ENCODE data around the gene MAP2K6. TPM values are rescaled to one million over a fixed set of nuclear protein-coding genes. Genes with fewer than 3 reads are reported as not detected.
A peak's percentile ranks its signal among the peaks of the same experiment; 100 is the strongest.

The MAP2K6 gene
- total RNA-seq, 1 donor from 2014 or later, result 101 TPM

DNA sequence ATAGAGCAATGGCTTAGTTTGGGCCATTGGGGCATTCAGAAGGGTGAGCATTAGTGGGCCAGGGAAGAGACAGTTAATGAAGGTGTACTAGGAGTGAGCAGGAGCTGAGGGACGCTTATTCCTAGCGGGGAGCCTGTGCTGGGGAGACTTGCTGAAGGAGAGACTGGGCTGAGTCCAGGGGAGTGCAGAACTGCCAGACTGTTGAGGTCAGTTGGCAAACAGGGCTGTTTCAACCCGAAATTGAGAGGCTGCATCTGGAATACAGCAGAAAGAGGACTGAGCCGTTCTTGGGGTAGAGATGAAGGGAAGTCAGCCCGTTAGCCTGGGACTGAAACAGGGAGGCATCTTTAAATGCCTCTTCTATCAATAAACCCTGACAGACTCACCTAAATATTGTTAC, 33.2 kb downstream of the MAP2K6 start:
- H3K27me3 ChIP-seq, result no peaks in the 10 kb centered on the region
- Mint-ChIP-seq H3K27me3 (ENCODE audit: insufficient read depth, low read depth) (peaks cover 4% of the 10 kb centered on the region), H3K27ac (peak overlapping the region; percentile 23), H3K4me1 (peaks cover 37% of the 10 kb centered on the region), H3K36me3 (peaks cover 2% of the 10 kb centered on the region), H3K9me3 (peaks cover 7% of the 10 kb centered on the region), H3K4me3 (peak overlapping the region; percentile 25)
- DNase-seq (ENCODE audit: low spot score), result no peak
- H3K79me2 ChIP-seq (ENCODE audit: low read depth), result peaks cover 92% of the 10 kb centered on the region
- peaks cover 98% of the 10 kb centered on the region for H4K20me1 ChIP-seq (ENCODE audit: low read depth)
- peaks cover 43% of the 10 kb centered on the region for H3F3A ChIP-seq (ENCODE audit: low read depth)
- no peak for TF ChIP-seq EZH2phosphoT487 (IDR thresholded peaks at IDR 0.05)
- TF ChIP-seq, protein P1, sequence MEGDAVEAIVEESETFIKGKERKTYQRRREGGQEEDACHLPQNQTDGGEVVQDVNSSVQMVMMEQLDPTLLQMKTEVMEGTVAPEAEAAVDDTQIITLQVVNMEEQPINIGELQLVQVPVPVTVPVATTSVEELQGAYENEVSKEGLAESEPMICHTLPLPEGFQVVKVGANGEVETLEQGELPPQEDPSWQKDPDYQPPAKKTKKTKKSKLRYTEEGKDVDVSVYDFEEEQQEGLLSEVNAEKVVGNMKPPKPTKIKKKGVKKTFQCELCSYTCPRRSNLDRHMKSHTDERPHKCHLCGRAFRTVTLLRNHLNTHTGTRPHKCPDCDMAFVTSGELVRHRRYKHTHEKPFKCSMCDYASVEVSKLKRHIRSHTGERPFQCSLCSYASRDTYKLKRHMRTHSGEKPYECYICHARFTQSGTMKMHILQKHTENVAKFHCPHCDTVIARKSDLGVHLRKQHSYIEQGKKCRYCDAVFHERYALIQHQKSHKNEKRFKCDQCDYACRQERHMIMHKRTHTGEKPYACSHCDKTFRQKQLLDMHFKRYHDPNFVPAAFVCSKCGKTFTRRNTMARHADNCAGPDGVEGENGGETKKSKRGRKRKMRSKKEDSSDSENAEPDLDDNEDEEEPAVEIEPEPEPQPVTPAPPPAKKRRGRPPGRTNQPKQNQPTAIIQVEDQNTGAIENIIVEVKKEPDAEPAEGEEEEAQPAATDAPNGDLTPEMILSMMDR (IDR thresholded peaks at IDR 0.05), result no peak
- TF ChIP-seq EZH2 (IDR thresholded peaks at IDR 0.05), result no peak
- H3K9ac ChIP-seq, result no peak overlapping the region
- H3K4me3 ChIP-seq, result no peak overlapping the region
- H3K36me3 ChIP-seq, result no peaks in the 10 kb centered on the region
- no peaks in the 10 kb centered on the region for H3K9me3 ChIP-seq (ENCODE audit: low read depth)
- H2AFZ ChIP-seq (replicated peaks), result no peak overlapping the region
- peaks cover 65% of the 10 kb centered on the region for H3K4me1 ChIP-seq
- peak overlapping the region; percentile 71 for H3K4me2 ChIP-seq
- no peak overlapping the region for H3K27ac ChIP-seq

DNA sequence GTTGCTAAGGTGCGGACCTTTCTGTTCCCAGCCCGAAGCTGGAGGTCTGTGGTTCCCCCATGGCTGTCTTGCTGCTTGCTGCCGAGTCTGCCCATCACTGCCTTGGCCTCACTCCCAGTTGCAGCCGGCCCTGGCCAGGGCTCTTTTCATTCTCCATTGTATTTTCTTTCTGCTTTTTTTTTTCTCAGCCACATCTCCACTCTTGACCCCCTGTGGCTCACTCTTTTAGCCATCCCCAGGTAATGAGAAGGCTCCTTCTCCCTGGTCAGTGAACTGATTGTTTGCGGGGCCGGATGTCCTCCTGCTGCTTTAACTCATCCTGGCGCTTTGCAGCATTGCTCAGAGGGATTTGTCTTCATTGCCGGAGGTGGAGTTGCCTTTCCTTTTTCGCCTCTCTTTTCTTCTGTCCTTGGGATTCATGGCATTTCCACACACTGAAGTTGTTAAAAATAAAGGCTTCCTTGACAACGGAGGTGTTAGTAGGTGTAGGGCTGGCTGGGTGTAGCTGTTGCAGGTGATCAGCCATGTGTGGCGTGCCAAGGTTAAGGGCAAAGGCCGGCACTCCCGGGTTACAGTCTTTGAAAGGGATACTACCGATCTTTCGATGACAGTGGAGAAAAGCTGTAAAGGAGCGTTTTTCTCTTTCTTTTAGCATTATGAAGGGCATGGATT, 34.1 kb downstream of the MAP2K6 start:
- Mint-ChIP-seq H3K36me3 (peaks cover 2% of the 10 kb centered on the region), H3K4me1 (peaks cover 39% of the 10 kb centered on the region), H3K9me3 (peaks cover 7% of the 10 kb centered on the region), H3K27ac (peak overlapping the region; percentile 97), H3K27me3 (ENCODE audit: insufficient read depth, low read depth) (peaks cover 4% of the 10 kb centered on the region), H3K4me3 (peak overlapping the region; percentile 82)
- no peak overlapping the region for H2AFZ ChIP-seq (replicated peaks)
- H3K27ac ChIP-seq, result peak overlapping the region; percentile 27
- DNase-seq (ENCODE audit: low spot score), result peak; percentile 88
- H4K20me1 ChIP-seq (ENCODE audit: low read depth), result peaks cover 98% of the 10 kb centered on the region
- peaks cover 59% of the 10 kb centered on the region for H3K4me1 ChIP-seq
- no peak for TF ChIP-seq EZH2phosphoT487 (IDR thresholded peaks at IDR 0.05)
- TF ChIP-seq, protein P1 (IDR thresholded peaks at IDR 0.05), result no peak
- peak; percentile 25 for TF ChIP-seq EZH2 (IDR thresholded peaks at IDR 0.05)
- peaks cover 92% of the 10 kb centered on the region for H3K79me2 ChIP-seq (ENCODE audit: low read depth)
- no peaks in the 10 kb centered on the region for H3K9me3 ChIP-seq (ENCODE audit: low read depth)
- peaks cover 36% of the 10 kb centered on the region for H3F3A ChIP-seq (ENCODE audit: low read depth)
- H3K27me3 ChIP-seq, result no peaks in the 10 kb centered on the region
- H3K4me2 ChIP-seq, result peak overlapping the region; percentile 71
- H3K4me3 ChIP-seq, result peak overlapping the region; percentile 30
- no peak overlapping the region for H3K9ac ChIP-seq
- H3K36me3 ChIP-seq, result no peaks in the 10 kb centered on the region

DNA sequence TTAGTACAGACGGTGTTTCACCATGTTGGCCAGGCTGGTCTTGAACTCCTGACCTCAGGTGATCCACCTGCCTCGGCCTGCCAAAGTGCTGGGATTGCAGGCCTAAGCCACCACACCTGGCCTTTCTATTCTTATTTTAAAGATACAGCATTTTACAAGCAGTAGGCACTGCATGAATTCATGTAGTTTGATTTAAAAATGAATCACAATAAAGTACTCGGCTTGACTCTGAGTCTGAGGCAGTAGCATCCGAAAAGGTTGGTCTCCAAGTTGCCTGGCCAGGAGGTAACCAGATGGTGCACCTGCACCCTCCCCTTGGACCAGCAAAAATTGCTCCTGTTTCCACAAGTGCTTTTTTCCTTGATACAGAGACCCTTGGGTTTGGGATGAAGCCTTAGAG, 35.6 kb downstream of the MAP2K6 start:
- peaks cover 92% of the 10 kb centered on the region for H3K79me2 ChIP-seq (ENCODE audit: low read depth)
- no peak overlapping the region for H2AFZ ChIP-seq (replicated peaks)
- peak overlapping the region; percentile 50 for H3K27ac Mint-ChIP-seq
- H3K9ac ChIP-seq, result no peak overlapping the region
- no peak for DNase-seq (ENCODE audit: low spot score)
- no peak overlapping the region for H3K4me3 Mint-ChIP-seq
- H3K36me3 ChIP-seq, result no peaks in the 10 kb centered on the region
- H3K4me3 ChIP-seq, result no peak overlapping the region
- no peaks in the 10 kb centered on the region for H3K36me3 Mint-ChIP-seq
- H3K4me1 ChIP-seq, result peaks cover 50% of the 10 kb centered on the region
- TF ChIP-seq EZH2 (IDR thresholded peaks at IDR 0.05) (no peak), EZH2phosphoT487 (IDR thresholded peaks at IDR 0.05) (no peak)
- TF ChIP-seq, protein P1 (IDR thresholded peaks at IDR 0.05), result no peak
- H3K27ac ChIP-seq, result no peak overlapping the region
- peak overlapping the region; percentile 60 for H3K4me2 ChIP-seq
- peaks cover 4% of the 10 kb centered on the region for H3K27me3 Mint-ChIP-seq (ENCODE audit: insufficient read depth, low read depth)
- H3K9me3 Mint-ChIP-seq, result peaks cover 1% of the 10 kb centered on the region
- H3K4me1 Mint-ChIP-seq, result peaks cover 44% of the 10 kb centered on the region
- H3F3A ChIP-seq (ENCODE audit: low read depth), result peaks cover 33% of the 10 kb centered on the region
- peaks cover 98% of the 10 kb centered on the region for H4K20me1 ChIP-seq (ENCODE audit: low read depth)
- H3K9me3 ChIP-seq (ENCODE audit: low read depth), result no peaks in the 10 kb centered on the region
- no peaks in the 10 kb centered on the region for H3K27me3 ChIP-seq
